Testis (tissue), 3 donors: ENCODE measurements around the gene HSPA1B. TPM values are rescaled to one million over a fixed set of nuclear protein-coding genes. Genes with fewer than 3 reads are reported as not detected.

Experiments used
- DNase-seq: peaks from one replicate; pipeline ENCODE4 v3.0.0-alpha.2; 2019
- H3K27ac ChIP-seq, 2 donors: fragments of 200-600 bp; sonication (generic); one replicate each; pipeline ENCODE4 v1.5.1; 2019
- H3K27me3 ChIP-seq: fragments of 200-600 bp; sonication (generic); one replicate; pipeline ENCODE4 v1.5.1; 2019
- H3K36me3 ChIP-seq: fragments of 200-600 bp; sonication (generic); one replicate; pipeline ENCODE4 v1.5.1; 2017; ENCODE audit warnings: low read depth; ENCODE audit errors: missing control alignments
- H3K4me1 ChIP-seq: fragments of 200-600 bp; sonication (generic); one replicate; pipeline ENCODE4 v1.5.1; 2019
- H3K4me3 ChIP-seq, 2 donors: fragments of 200-600 bp; sonication (generic); one replicate each; pipeline ENCODE4 v1.5.1; 2017 to 2019
- H3K9me3 ChIP-seq: fragments of 200-600 bp; sonication (generic); one replicate; pipeline ENCODE4 v1.5.1; 2017
- POLR2A ChIP-seq: fragments of 450-650 bp; IDR thresholded peaks from one replicate; pipeline ENCODE4 v1.6.1; 2017; ENCODE audit warnings: antibody characterized with exemption, mild to moderate bottlenecking, moderate library complexity
- WGBS, 2 donors: methylation state at CpG; one replicate each; pipeline ENCODE4 v1.1.5; 2018; 5-methylcytosine and 5-hydroxymethylcytosine counted together
- intact Hi-C: fragments of 100-400 bp; cut with DNase I; formaldehyde crosslinking; loops from one replicate; pipeline ENCODE4 v1.15.1; 2023; ENCODE audit warnings: low total_unique reads
- polyA plus RNA-seq: library from polyadenylated mRNA; stranded (reverse); fragments of 350-450 nt; fragmentation: Illumina TruSeq; extraction: RNeasy Lipid Tissue Mini Kit (QIAGEN cat#74804); gene quantifications from one replicate; pipeline ENCODE4 v1.2.3, GENCODE V29; 2014; ENCODE audit warnings: low read depth, low replicate concordance; ENCODE audit not compliant: insufficient read depth
- small RNA-seq, 2 donors: library from RNA; depleted of rRNA; stranded (forward); fragments of <200 nt; gene quantifications; one replicate each; pipeline ENCODE3, GENCODE V24; 2016
- total RNA-seq, 2 donors: library from RNA; depleted of rRNA; stranded (reverse); fragments of >200 nt; gene quantifications; one replicate each; pipeline ENCODE4 v1.2.3, GENCODE V29; 2016
- TF ChIP-seq, protein P1 (sequence below), 3 experiments: fragments of 450-650 bp in 2 of 3; fragments of 200-600 bp in 1 of 3; sonication (generic) in 1 of 3; IDR thresholded peaks; one replicate each; pipeline ENCODE4 v1.5.1; 2016 to 2019; ENCODE audit warnings: antibody characterized with exemption in 3 of 3, mild to moderate bottlenecking in 2 of 3, moderate library complexity in 1 of 3

Gene HSPA1B
- total and polyA plus RNA-seq, 3 donors from 2014 or later, result 127 to 204 (median 167) TPM

DNA sequence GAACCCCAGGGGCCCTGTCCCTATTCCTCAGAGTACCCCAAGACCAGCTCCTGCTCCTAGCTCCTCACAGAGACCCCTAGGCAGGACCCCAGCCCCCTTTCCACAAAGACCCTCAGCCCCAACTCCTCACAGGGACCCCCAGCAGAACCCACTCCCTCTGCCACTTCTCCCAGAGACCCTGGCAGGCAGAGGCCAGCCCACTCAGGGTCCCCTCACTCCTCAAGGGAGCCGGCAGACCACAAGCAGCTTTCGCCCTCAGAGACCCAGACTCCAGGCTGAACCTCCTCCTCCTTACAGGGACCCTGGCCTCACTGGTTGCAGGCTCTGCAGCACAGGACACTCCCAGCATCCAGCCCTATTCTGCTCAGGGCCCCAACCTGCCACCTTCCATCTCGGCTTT lies 50.7 kb downstream of the HSPA1B start:
- intact Hi-C loops, result no loop called here
- no peak for DNase-seq
- Histone ChIP-seq H3K27ac (no peak overlapping the region), H3K4me1 (no peaks in the 10 kb centered on the region), H3K27me3 (no peaks in the 10 kb centered on the region), H3K36me3 (no peaks in the 10 kb centered on the region), H3K4me3 (no peak overlapping the region), H3K9me3 (no peaks in the 10 kb centered on the region)
- 78 to 89% methylated on average over 3 of the region's 3 CpGs for WGBS, 2 donors
- no peak for TF ChIP-seq POLR2A
- TF ChIP-seq, protein P1, sequence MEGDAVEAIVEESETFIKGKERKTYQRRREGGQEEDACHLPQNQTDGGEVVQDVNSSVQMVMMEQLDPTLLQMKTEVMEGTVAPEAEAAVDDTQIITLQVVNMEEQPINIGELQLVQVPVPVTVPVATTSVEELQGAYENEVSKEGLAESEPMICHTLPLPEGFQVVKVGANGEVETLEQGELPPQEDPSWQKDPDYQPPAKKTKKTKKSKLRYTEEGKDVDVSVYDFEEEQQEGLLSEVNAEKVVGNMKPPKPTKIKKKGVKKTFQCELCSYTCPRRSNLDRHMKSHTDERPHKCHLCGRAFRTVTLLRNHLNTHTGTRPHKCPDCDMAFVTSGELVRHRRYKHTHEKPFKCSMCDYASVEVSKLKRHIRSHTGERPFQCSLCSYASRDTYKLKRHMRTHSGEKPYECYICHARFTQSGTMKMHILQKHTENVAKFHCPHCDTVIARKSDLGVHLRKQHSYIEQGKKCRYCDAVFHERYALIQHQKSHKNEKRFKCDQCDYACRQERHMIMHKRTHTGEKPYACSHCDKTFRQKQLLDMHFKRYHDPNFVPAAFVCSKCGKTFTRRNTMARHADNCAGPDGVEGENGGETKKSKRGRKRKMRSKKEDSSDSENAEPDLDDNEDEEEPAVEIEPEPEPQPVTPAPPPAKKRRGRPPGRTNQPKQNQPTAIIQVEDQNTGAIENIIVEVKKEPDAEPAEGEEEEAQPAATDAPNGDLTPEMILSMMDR (IDR thresholded peaks at IDR 0.05), result no peak

DNA sequence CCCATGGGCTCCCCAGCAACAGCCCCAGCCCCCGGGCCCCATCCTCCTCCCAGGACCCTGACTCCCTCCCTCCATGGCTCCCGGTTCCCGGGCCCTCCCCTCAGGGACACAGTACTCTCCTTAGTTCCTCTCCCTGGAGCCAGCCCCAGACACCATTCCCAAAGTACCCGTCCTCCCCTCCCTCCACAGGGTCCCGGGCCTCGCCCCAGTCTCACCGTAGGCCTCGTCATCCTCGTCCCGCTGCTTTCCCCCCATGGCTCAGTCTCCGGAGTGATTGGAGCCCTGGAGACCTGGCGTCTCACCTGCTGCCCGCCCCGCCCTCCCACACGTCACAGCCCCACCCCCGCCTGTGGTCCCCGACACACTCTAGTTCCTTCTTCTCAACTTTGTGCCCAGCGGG lies 51.2 kb downstream of the HSPA1B start, which contains the start of gene SLC44A4:
Gene SLC44A4, minus strand, starts transcription at position 272 of the 400 bp plus-strand sequence. Its CDS starts 17 bp downstream, at position 255.
- Histone ChIP-seq H3K27me3 (no peaks in the 10 kb centered on the region), H3K9me3 (no peaks in the 10 kb centered on the region), H3K4me3 (no peak within 1 kb of the TSS), H3K4me1 (no peaks in the 10 kb centered on the region), H3K27ac (no peak within 1 kb of the TSS), H3K36me3 (no peaks in the 10 kb centered on the region)
- intact Hi-C loops, result no loop called here
- no peak for DNase-seq
- WGBS, 2 donors, result 72 to 77% methylated on average over 13 to 18 of the region's 18 CpGs
- no peak for TF ChIP-seq POLR2A
- TF ChIP-seq, protein P1 (IDR thresholded peaks at IDR 0.05), result no peak

DNA sequence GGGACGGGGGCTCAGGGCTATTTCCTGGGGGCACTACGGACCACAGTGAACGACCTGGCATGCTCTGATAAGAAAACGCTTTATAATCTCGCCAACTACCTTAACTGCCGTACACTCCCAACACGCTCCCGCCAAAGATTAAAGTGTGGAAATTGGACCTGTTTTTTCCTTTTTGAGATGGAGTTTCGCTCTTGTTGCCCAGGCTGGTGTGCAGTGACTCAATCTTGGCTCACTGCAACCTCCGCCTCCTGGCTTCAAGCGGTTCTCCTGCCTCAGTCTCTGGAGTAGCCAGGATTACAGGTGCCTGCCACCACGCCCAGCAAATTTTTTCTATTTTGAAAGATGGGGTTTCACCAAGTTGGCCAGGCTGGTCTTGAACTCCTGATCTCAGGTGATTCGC lies 51.6 kb downstream of the HSPA1B start:
- intact Hi-C loops, result no loop called here
- no peaks in the 10 kb centered on the region for H3K4me1 ChIP-seq
- no peak overlapping the region for H3K27ac ChIP-seq
- H3K4me3 ChIP-seq, result no peak overlapping the region
- TF ChIP-seq, protein P1 (IDR thresholded peaks at IDR 0.05), result no peak
- no peaks in the 10 kb centered on the region for H3K9me3 ChIP-seq
- H3K27me3 ChIP-seq, result no peaks in the 10 kb centered on the region
- 77 to 89% methylated on average over 13 of the region's 13 CpGs for WGBS, 2 donors
- DNase-seq, result no peak
- H3K36me3 ChIP-seq, result no peaks in the 10 kb centered on the region

Small RNAs within 50 kb of the gene (small RNA-seq; reads per million reads assigned to genes)
- gene RF00019 (0 reads per million in 2 donors), gene SNORD48 (445 to 1,219 reads per million in 2 donors), gene SNORD52 (0 reads per million in 2 donors)

Other genes with a start within 250 kb of the HSPA1B start
Only the 30 nearest of the 38 such genes appear.
- 1 to 10 TPM; 7.5 to 9.8 TPM for gene APOM, start 171.8 kb upstream of the HSPA1B start, total RNA-seq
- 27.9 TPM for gene APOM, start 171.8 kb upstream of the HSPA1B start, polyA plus RNA-seq
- 10 to 100 TPM; 13.9 to 17.8 TPM for gene C6orf47, start 167.0 kb upstream of the HSPA1B start, total RNA-seq
- 11.9 TPM for gene C6orf47, start 167.0 kb upstream of the HSPA1B start, polyA plus RNA-seq
- 10 to 100 TPM; 34.5 to 46.1 TPM for gene GPANK1, start 162.7 kb upstream of the HSPA1B start, total RNA-seq
- 81.3 TPM for gene GPANK1, start 162.7 kb upstream of the HSPA1B start, polyA plus RNA-seq
- gene CSNK2B, start 161.7 kb upstream of the HSPA1B start, total RNA-seq, result 100 to 1,000 TPM; 397 to 421 TPM
- 523 TPM for gene CSNK2B, start 161.7 kb upstream of the HSPA1B start, polyA plus RNA-seq
- gene LY6G5B, start 157.8 kb upstream of the HSPA1B start, total RNA-seq, result 10 to 100 TPM; 14.0 to 15.9 TPM
- 16.3 TPM for gene LY6G5B, start 157.8 kb upstream of the HSPA1B start, polyA plus RNA-seq
- 10 to 100 TPM in 1 of 2 donors, 1 to 10 TPM in 1; 8.7 to 18.3 TPM for gene LY6G5C, start 146.7 kb upstream of the HSPA1B start, total RNA-seq
- gene LY6G5C, start 146.7 kb upstream of the HSPA1B start, polyA plus RNA-seq, result 14.0 TPM
- 10 to 100 TPM; 77.0 to 85.9 TPM for gene ABHD16A, start 124.4 kb upstream of the HSPA1B start, total RNA-seq
- gene ABHD16A, start 124.4 kb upstream of the HSPA1B start, polyA plus RNA-seq, result 108 TPM
- not detected for gene LY6G6F, start 120.9 kb upstream of the HSPA1B start, total RNA-seq
- 0.41 TPM for gene LY6G6F, start 120.9 kb upstream of the HSPA1B start, polyA plus RNA-seq
- gene LY6G6D, start 112.4 kb upstream of the HSPA1B start, total RNA-seq, result not detected
- not detected for gene LY6G6D, start 112.4 kb upstream of the HSPA1B start, polyA plus RNA-seq
- gene LY6G6C, start 106.0 kb upstream of the HSPA1B start, total RNA-seq, result under 1 TPM in 1 of 2 donors, not detected in 1; 0.39 TPM
- 1.4 TPM for gene LY6G6C, start 106.0 kb upstream of the HSPA1B start, polyA plus RNA-seq
- under 1 TPM; 0.74 to 0.94 TPM for gene MPIG6B, start 104.4 kb upstream of the HSPA1B start, total RNA-seq
- gene MPIG6B, start 104.4 kb upstream of the HSPA1B start, polyA plus RNA-seq, result 1.3 TPM
- 10 to 100 TPM; 19.6 to 38.0 TPM for gene DDAH2, start 98.4 kb upstream of the HSPA1B start, total RNA-seq
- 50.8 TPM for gene DDAH2, start 98.4 kb upstream of the HSPA1B start, polyA plus RNA-seq
- 10 to 100 TPM; 35.4 to 93.5 TPM for gene CLIC1, start 91.2 kb upstream of the HSPA1B start, total RNA-seq
- gene CLIC1, start 91.2 kb upstream of the HSPA1B start, polyA plus RNA-seq, result 130 TPM
- gene MSH5, start 87.7 kb upstream of the HSPA1B start, total RNA-seq, result 100 to 1,000 TPM in 1 of 2 donors, 10 to 100 TPM in 1; 77.6 to 135 TPM
- 36.2 TPM for gene MSH5, start 87.7 kb upstream of the HSPA1B start, polyA plus RNA-seq
- gene SAPCD1, start 65.1 kb upstream of the HSPA1B start, total RNA-seq, result 10 to 100 TPM; 10.4 to 11.6 TPM
- 5.9 TPM for gene SAPCD1, start 65.1 kb upstream of the HSPA1B start, polyA plus RNA-seq
- 1 to 10 TPM; 3.1 to 6.3 TPM for gene VWA7, start 50.4 kb upstream of the HSPA1B start, total RNA-seq
- 2.7 TPM for gene VWA7, start 50.4 kb upstream of the HSPA1B start, polyA plus RNA-seq
- gene VARS1, start 32.0 kb upstream of the HSPA1B start, total RNA-seq, result 100 to 1,000 TPM in 1 of 2 donors, 10 to 100 TPM in 1; 94.8 to 131 TPM
- 156 TPM for gene VARS1, start 32.0 kb upstream of the HSPA1B start, polyA plus RNA-seq
- 10 to 100 TPM; 43.3 to 49.6 TPM for gene LSM2, start 20.8 kb upstream of the HSPA1B start, total RNA-seq
- 55.5 TPM for gene LSM2, start 20.8 kb upstream of the HSPA1B start, polyA plus RNA-seq
- 10 to 100 TPM; 30.3 to 87.9 TPM for gene HSPA1L, start 12.5 kb upstream of the HSPA1B start, total RNA-seq
- gene HSPA1L, start 12.5 kb upstream of the HSPA1B start, polyA plus RNA-seq, result 103 TPM
- gene HSPA1A, start 12.2 kb upstream of the HSPA1B start, total RNA-seq, result 100 to 1,000 TPM; 113 to 151 TPM
- 90.4 TPM for gene HSPA1A, start 12.2 kb upstream of the HSPA1B start, polyA plus RNA-seq
- gene NEU1, start 35.1 kb downstream of the HSPA1B start, total RNA-seq, result 10 to 100 TPM; 31.7 to 65.9 TPM
- gene NEU1, start 35.1 kb downstream of the HSPA1B start, polyA plus RNA-seq, result 27.4 TPM
- gene SLC44A4, start 51.3 kb downstream of the HSPA1B start, total RNA-seq, result 1 to 10 TPM in 1 of 2 donors, under 1 TPM in 1; 0.87 to 1.2 TPM
- gene SLC44A4, start 51.3 kb downstream of the HSPA1B start, polyA plus RNA-seq, result 6.3 TPM
- 100 to 1,000 TPM; 102 to 106 TPM for gene EHMT2, start 70.0 kb downstream of the HSPA1B start, total RNA-seq
- gene EHMT2, start 70.0 kb downstream of the HSPA1B start, polyA plus RNA-seq, result 82.2 TPM
- gene ZBTB12, start 74.3 kb downstream of the HSPA1B start, total RNA-seq, result 1 to 10 TPM; 5.3 to 5.6 TPM
- gene ZBTB12, start 74.3 kb downstream of the HSPA1B start, polyA plus RNA-seq, result 6.3 TPM
- 1 to 10 TPM; 5.1 to 6.3 TPM for gene C2, start 100.0 kb downstream of the HSPA1B start, total RNA-seq
- 24.8 TPM for gene C2, start 100.0 kb downstream of the HSPA1B start, polyA plus RNA-seq
- gene CFB, start 118.4 kb downstream of the HSPA1B start, total RNA-seq, result 1 to 10 TPM; 4.8 to 5.8 TPM
- 38.6 TPM for gene CFB, start 118.4 kb downstream of the HSPA1B start, polyA plus RNA-seq
- 100 to 1,000 TPM; 181 to 219 TPM for gene NELFE, start 131.2 kb downstream of the HSPA1B start, total RNA-seq
- gene NELFE, start 131.2 kb downstream of the HSPA1B start, polyA plus RNA-seq, result 292 TPM
- 10 to 100 TPM; 59.2 to 73.0 TPM for gene SKIC2, start 131.4 kb downstream of the HSPA1B start, total RNA-seq
- 39.6 TPM for gene SKIC2, start 131.4 kb downstream of the HSPA1B start, polyA plus RNA-seq
- 10 to 100 TPM; 43.7 to 59.1 TPM for gene DXO, start 144.4 kb downstream of the HSPA1B start, total RNA-seq
- gene DXO, start 144.4 kb downstream of the HSPA1B start, polyA plus RNA-seq, result 96.6 TPM
- 100 to 1,000 TPM in 1 of 2 donors, 10 to 100 TPM in 1; 24.6 to 123 TPM for gene C4A, start 154.3 kb downstream of the HSPA1B start, total RNA-seq
- 114 TPM for gene C4A, start 154.3 kb downstream of the HSPA1B start, polyA plus RNA-seq